A673 (cell line): ENCODE measurements around the gene FRMPD1.

ENCODE experiments used
- CTCF ChIP-seq: fragments of 300-800, 200-600 bp; sonication (generic); conservative IDR thresholded peaks from 2 replicates; pipeline ENCODE4 v1.5.1; 2017; ENCODE audit warnings: low read depth, mild to moderate bottlenecking, antibody characterized with exemption, low read length, moderate library complexity, mixed read lengths
- EZH2 ChIP-seq: fragments of 200-600 bp; sonication (generic); IDR thresholded peaks from 2 replicates; pipeline ENCODE4 v1.6.1; 2017; ENCODE audit warnings: borderline replicate concordance, low read depth, mild to moderate bottlenecking, mixed read lengths, antibody characterized with exemption, low read length; ENCODE audit not compliant: poor library complexity, severe bottlenecking

- TF ChIP-seq CTCF = no peak
- TF ChIP-seq EZH2 = no peak
Measured at GRCh38 chr9:37700131-37700530, 49.4 kb downstream of the FRMPD1 start.
